Muscle layer of duodenum (tissue), 2 donors: ENCODE results near the gene WDR76.
"Not testable (repeated sequence)": the region's sequence is repeated elsewhere in the genome, so short reads cannot be mapped to it uniquely, and the experiment has no call there.

Experiments used
- H3K27ac ChIP-seq: one replicate; pipeline ENCODE4 v1.7.0; 2013; ENCODE audit warnings: mild to moderate bottlenecking, low read length
- H3K27me3 ChIP-seq: one replicate; pipeline ENCODE4 v1.7.0; 2013; ENCODE audit warnings: low read depth, mild to moderate bottlenecking, control low read depth, low read length
- H3K36me3 ChIP-seq, 2 donors: one replicate each; pipeline ENCODE4 v1.7.0; 2013; ENCODE audit warnings: low read length in 2 of 2, control low read depth in 1 of 2, mild to moderate bottlenecking in 1 of 2; ENCODE audit not compliant: insufficient read depth in 2 of 2, control insufficient read depth in 1 of 2
- H3K4me1 ChIP-seq, 2 donors: one replicate each; pipeline ENCODE4 v1.7.0; 2013; ENCODE audit warnings: low read length in 2 of 2, mild to moderate bottlenecking in 2 of 2, control low read depth in 1 of 2, moderate library complexity in 1 of 2; ENCODE audit not compliant: insufficient read depth in 2 of 2, control insufficient read depth in 1 of 2
- H3K4me3 ChIP-seq, 2 donors: one replicate each; pipeline ENCODE4 v1.7.0; 2013; ENCODE audit warnings: low read length in 2 of 2, low read depth in 1 of 2, mild to moderate bottlenecking in 1 of 2
- H3K9me3 ChIP-seq, 2 donors: one replicate each; pipeline ENCODE4 v1.7.0; 2013; ENCODE audit warnings: low read length in 2 of 2, control low read depth in 1 of 2, mild to moderate bottlenecking in 1 of 2; ENCODE audit not compliant: control insufficient read depth in 1 of 2
- donor health status: healthy.

Gene WDR76

GRCh38 chr15:43859546-43859945 is 32.7 kb downstream of the WDR76 start:
- Histone ChIP-seq H3K9me3 (no peaks in the 10 kb centered on the region), H3K36me3 (peaks cover 8 to 12% of the 10 kb centered on the region in 2 donors), H3K4me3 (no peak overlapping the region), H3K27ac (no peak overlapping the region), H3K27me3 (no peaks in the 10 kb centered on the region), H3K4me1 (no peaks in the 10 kb centered on the region)

- not testable (repeated sequence) for H3K9me3 ChIP-seq, H3K4me3 ChIP-seq, H3K27ac ChIP-seq, H3K4me1 ChIP-seq, H3K36me3 ChIP-seq, H3K27me3 ChIP-seq
These were observed 39.8 kb downstream of the WDR76 start for GRCh38 chr15:43866636-43867035.

GRCh38 chr15:43867096-43867495 is 40.3 kb downstream of the WDR76 start:
- Histone ChIP-seq H3K9me3 (no peaks in the 10 kb centered on the region), H3K27me3 (no peaks in the 10 kb centered on the region), H3K36me3 (no peaks in the 10 kb centered on the region), H3K4me1 (no peaks in the 10 kb centered on the region), H3K27ac (no peak overlapping the region), H3K4me3 (no peak overlapping the region)

- Histone ChIP-seq H3K27me3 (no peaks in the 10 kb centered on the region), H3K36me3 (no peaks in the 10 kb centered on the region), H3K9me3 (no peaks in the 10 kb centered on the region), H3K4me1 (no peaks in the 10 kb centered on the region), H3K4me3 (no peak overlapping the region), H3K27ac (no peak overlapping the region)
These were observed 41.6 kb downstream of the WDR76 start for GRCh38 chr15:43868406-43868805.

GRCh38 chr15:43871835-43872234 is 45.0 kb downstream of the WDR76 start:
- H3K27me3 ChIP-seq, result no peaks in the 10 kb centered on the region
- no peaks in the 10 kb centered on the region for H3K36me3 ChIP-seq
- H3K27ac ChIP-seq, result no peak overlapping the region

GRCh38 chr15:43872416-43873020 is 45.7 kb downstream of the WDR76 start:
- no peaks in the 10 kb centered on the region for H3K9me3 ChIP-seq
- H3K36me3 ChIP-seq, result no peaks in the 10 kb centered on the region
- no peak overlapping the region for H3K27ac ChIP-seq
- H3K4me3 ChIP-seq, result no peak overlapping the region
- no peaks in the 10 kb centered on the region for H3K27me3 ChIP-seq
- no peaks in the 10 kb centered on the region for H3K4me1 ChIP-seq

More at GRCh38 chr15:43871835-43872234, 45.0 kb downstream of the WDR76 start:
- H3K4me3 ChIP-seq, result no peak overlapping the region
- H3K9me3 ChIP-seq, result no peaks in the 10 kb centered on the region
- H3K4me1 ChIP-seq, result no peaks in the 10 kb centered on the region

- H3K4me3 ChIP-seq, result no peak overlapping the region
- H3K9me3 ChIP-seq, result no peaks in the 10 kb centered on the region
- no peak overlapping the region for H3K27ac ChIP-seq
- H3K36me3 ChIP-seq, result no peaks in the 10 kb centered on the region
- H3K27me3 ChIP-seq, result no peaks in the 10 kb centered on the region
- H3K4me1 ChIP-seq, result no peaks in the 10 kb centered on the region
These were observed 46.8 kb downstream of the WDR76 start for GRCh38 chr15:43873651-43874050.

GRCh38 chr15:43876872-43877271 is 50.1 kb downstream of the WDR76 start:
- Histone ChIP-seq H3K9me3 (no peaks in the 10 kb centered on the region), H3K36me3 (no peaks in the 10 kb centered on the region), H3K4me3 (no peak overlapping the region), H3K27ac (no peak overlapping the region), H3K27me3 (no peaks in the 10 kb centered on the region), H3K4me1 (no peaks in the 10 kb centered on the region)

- H3K4me3 ChIP-seq, result no peak overlapping the region
- no peaks in the 10 kb centered on the region for H3K27me3 ChIP-seq
- H3K4me1 ChIP-seq, result no peaks in the 10 kb centered on the region
- H3K27ac ChIP-seq, result no peak overlapping the region
- H3K36me3 ChIP-seq, result no peaks in the 10 kb centered on the region
- H3K9me3 ChIP-seq, result no peaks in the 10 kb centered on the region
These were observed 50.6 kb downstream of the WDR76 start for GRCh38 chr15:43877371-43877770.

- no peak overlapping the region for H3K27ac ChIP-seq
- H3K27me3 ChIP-seq, result no peaks in the 10 kb centered on the region
- H3K4me3 ChIP-seq, result no peak overlapping the region
- H3K4me1 ChIP-seq, result no peaks in the 10 kb centered on the region
- no peaks in the 10 kb centered on the region for H3K9me3 ChIP-seq
- no peaks in the 10 kb centered on the region for H3K36me3 ChIP-seq
These were observed 51.6 kb downstream of the WDR76 start for GRCh38 chr15:43878446-43878845.

GRCh38 chr15:43879386-43880355 is 52.9 kb downstream of the WDR76 start:
- Histone ChIP-seq H3K9me3 (no peaks in the 10 kb centered on the region), H3K4me3 (no peak overlapping the region), H3K27me3 (no peaks in the 10 kb centered on the region), H3K36me3 (no peaks in the 10 kb centered on the region), H3K4me1 (no peaks in the 10 kb centered on the region), H3K27ac (no peak overlapping the region)
